GM18873 (cell line): ENCODE results near the gene IL1RAPL2.
A peak's percentile ranks its signal among the peaks of the same experiment; 100 is the strongest.
"Not testable (repeated sequence)": the region's sequence is repeated elsewhere in the genome, so short reads cannot be mapped to it uniquely, and the experiment has no call there.

Source experiments
- ATAC-seq: cut with Tn5 transposase; IDR thresholded peaks from one replicate; pipeline ENCODE4 v1.9.1; 2021; ENCODE audit warnings: mild to moderate bottlenecking, moderate library complexity, moderate number of reproducible peaks; ENCODE audit not compliant: unreplicated experiment, low FRiP score

The IL1RAPL2 gene

GRCh38 chrX:105653891-105654290 lies 1087.9 kb downstream of the IL1RAPL2 start:
- ATAC-seq = no peak

- ATAC-seq = no peak
Observed at GRCh38 chrX:105658136-105658535, 1092.1 kb downstream of the IL1RAPL2 start.

GRCh38 chrX:105662248-105662647 lies 1096.2 kb downstream of the IL1RAPL2 start:
- no peak for ATAC-seq

GRCh38 chrX:105664243-105664642 lies 1098.2 kb downstream of the IL1RAPL2 start:
- ATAC-seq = no peak

GRCh38 chrX:105684288-105684687 lies 1118.3 kb downstream of the IL1RAPL2 start:
- not testable (repeated sequence) for ATAC-seq

GRCh38 chrX:105694839-105695238 lies 1128.8 kb downstream of the IL1RAPL2 start:
- no peak for ATAC-seq

- no peak for ATAC-seq
Observed at GRCh38 chrX:105695451-105695850, 1129.5 kb downstream of the IL1RAPL2 start.

GRCh38 chrX:105696870-105697269 lies 1130.9 kb downstream of the IL1RAPL2 start:
- no peak for ATAC-seq

GRCh38 chrX:105697984-105698781 lies 1132.2 kb downstream of the IL1RAPL2 start:
- ATAC-seq = no peak

- no peak for ATAC-seq
Observed at GRCh38 chrX:105700331-105700730, 1134.3 kb downstream of the IL1RAPL2 start.

GRCh38 chrX:105701310-105702052 lies 1135.5 kb downstream of the IL1RAPL2 start:
- no peak for ATAC-seq

GRCh38 chrX:105703876-105704275 lies 1137.9 kb downstream of the IL1RAPL2 start:
- ATAC-seq = no peak

- ATAC-seq = no peak
Observed at GRCh38 chrX:105706041-105706440, 1140.0 kb downstream of the IL1RAPL2 start.

- ATAC-seq = no peak
Observed at GRCh38 chrX:105711805-105712204, 1145.8 kb downstream of the IL1RAPL2 start.

GRCh38 chrX:105715746-105716145 lies 1149.7 kb downstream of the IL1RAPL2 start:
- ATAC-seq = no peak

- no peak for ATAC-seq
Observed at GRCh38 chrX:105723966-105724735, 1158.2 kb downstream of the IL1RAPL2 start.

GRCh38 chrX:105725228-105725627 lies 1159.2 kb downstream of the IL1RAPL2 start:
- no peak for ATAC-seq

GRCh38 chrX:105738162-105738561 lies 1172.2 kb downstream of the IL1RAPL2 start:
- ATAC-seq = peak; percentile 73

GRCh38 chrX:105744291-105744690 lies 1178.3 kb downstream of the IL1RAPL2 start:
- no peak for ATAC-seq

GRCh38 chrX:105744946-105745345 lies 1178.9 kb downstream of the IL1RAPL2 start:
- ATAC-seq = no peak

- no peak for ATAC-seq
Observed at GRCh38 chrX:105745863-105746262, 1179.9 kb downstream of the IL1RAPL2 start.
